Measurements from ENCODE around the gene HES3.

DNA sequence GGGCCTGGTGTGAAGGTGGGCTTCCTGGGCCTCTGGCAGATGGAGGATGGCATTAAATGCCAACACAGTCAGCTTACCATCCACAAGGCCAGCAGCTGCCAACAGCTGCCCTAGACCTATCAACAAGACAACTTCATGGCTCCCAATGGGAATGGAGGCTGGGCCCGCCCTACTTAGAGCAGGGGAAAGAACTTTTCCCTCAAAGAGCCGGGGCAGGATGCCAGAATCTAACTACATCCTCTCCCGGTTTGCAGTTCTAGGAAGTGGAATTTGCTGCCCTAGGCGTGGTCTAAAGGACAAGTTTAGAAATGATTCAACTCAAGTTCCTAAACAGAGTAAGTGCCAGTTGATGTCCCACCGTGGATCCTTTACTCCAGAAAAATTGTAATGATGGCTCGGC lies 21.3 kb upstream of the HES3 start:
- TF ChIP-seq, protein P1, sequence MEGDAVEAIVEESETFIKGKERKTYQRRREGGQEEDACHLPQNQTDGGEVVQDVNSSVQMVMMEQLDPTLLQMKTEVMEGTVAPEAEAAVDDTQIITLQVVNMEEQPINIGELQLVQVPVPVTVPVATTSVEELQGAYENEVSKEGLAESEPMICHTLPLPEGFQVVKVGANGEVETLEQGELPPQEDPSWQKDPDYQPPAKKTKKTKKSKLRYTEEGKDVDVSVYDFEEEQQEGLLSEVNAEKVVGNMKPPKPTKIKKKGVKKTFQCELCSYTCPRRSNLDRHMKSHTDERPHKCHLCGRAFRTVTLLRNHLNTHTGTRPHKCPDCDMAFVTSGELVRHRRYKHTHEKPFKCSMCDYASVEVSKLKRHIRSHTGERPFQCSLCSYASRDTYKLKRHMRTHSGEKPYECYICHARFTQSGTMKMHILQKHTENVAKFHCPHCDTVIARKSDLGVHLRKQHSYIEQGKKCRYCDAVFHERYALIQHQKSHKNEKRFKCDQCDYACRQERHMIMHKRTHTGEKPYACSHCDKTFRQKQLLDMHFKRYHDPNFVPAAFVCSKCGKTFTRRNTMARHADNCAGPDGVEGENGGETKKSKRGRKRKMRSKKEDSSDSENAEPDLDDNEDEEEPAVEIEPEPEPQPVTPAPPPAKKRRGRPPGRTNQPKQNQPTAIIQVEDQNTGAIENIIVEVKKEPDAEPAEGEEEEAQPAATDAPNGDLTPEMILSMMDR (conservative IDR thresholded peaks at IDR 0.05), result no peak
- no peak for TF ChIP-seq ZFX (IDR thresholded peaks at IDR 0.05)

Data from C4-2B (cell line).